ENCODE results near the gene ST7.

Gene ST7

GRCh38 chr7:117014673-117015133 is 61.4 kb downstream of the ST7 start:
- H3K9ac ChIP-seq = no peak overlapping the region

GRCh38 chr7:117015258-117016184 is 62.2 kb downstream of the ST7 start:
- Histone ChIP-seq H3K9me3 (replicated peaks in 1 of 11) (no peaks in the 10 kb centered on the region), H3K4me3 (no peak overlapping the region), H3K36me3 (no peaks in the 10 kb centered on the region), H3K4me2 (peak overlapping the region in 2 of 11 experiments; percentile 18 to 44; a peak in 3 of 22 replicates), H4K20me1 (peaks cover under 1 to 21% (median 13%) of the 10 kb centered on the region in 11 experiments; a peak in 14 of 22 replicates), H3K4me1 (peaks cover 7 to 29% (median 11%) of the 10 kb centered on the region in 10 experiments; a peak in 17 of 20 replicates), H3K27ac (no peak overlapping the region), H3K9ac (no peak overlapping the region), H3K27me3 (peaks cover 0 to 16% (median 0%) of the 10 kb centered on the region in 11 experiments; a peak in 6 of 22 replicates)
- no peak for TF ChIP-seq Cebpa-rat (IDR thresholded peaks at IDR 0.05)

More at GRCh38 chr7:117014673-117015133, 61.4 kb downstream of the ST7 start:
- H3K27ac ChIP-seq = no peak overlapping the region
- no peaks in the 10 kb centered on the region for H3K36me3 ChIP-seq
- peak overlapping the region in 2 of 11 experiments; percentile 18 to 44; a peak in 3 of 22 replicates for H3K4me2 ChIP-seq
- no peak for TF ChIP-seq Cebpa-rat (IDR thresholded peaks at IDR 0.05)
- H4K20me1 ChIP-seq = peaks cover 8 to 26% (median 20%) of the 10 kb centered on the region in 11 experiments; a peak in 17 of 22 replicates
- peaks cover 13 to 37% (median 18%) of the 10 kb centered on the region in 10 experiments for H3K4me1 ChIP-seq
- no peaks in the 10 kb centered on the region for H3K9me3 ChIP-seq (replicated peaks in 1 of 11)
- H3K27me3 ChIP-seq = peaks cover 0 to 24% (median 0%) of the 10 kb centered on the region in 11 experiments; a peak in 6 of 22 replicates
- H3K4me3 ChIP-seq = no peak overlapping the region

- Histone ChIP-seq H4K20me1 (peaks cover 0 to 7% (median 0%) of the 10 kb centered on the region in 11 experiments; a peak in 6 of 22 replicates), H3K9me3 (replicated peaks in 1 of 11) (no peaks in the 10 kb centered on the region), H3K9ac (no peak overlapping the region), H3K4me2 (no peak overlapping the region), H3K36me3 (no peaks in the 10 kb centered on the region), H3K27ac (no peak overlapping the region), H3K4me3 (no peak overlapping the region), H3K4me1 (peaks cover 0 to 14% (median 0%) of the 10 kb centered on the region in 10 experiments; a peak in 5 of 20 replicates), H3K27me3 (peaks cover 0 to under 1% (median 0%) of the 10 kb centered on the region in 11 experiments; a peak in 1 of 22 replicates)
- TF ChIP-seq Cebpa-rat (IDR thresholded peaks at IDR 0.05) = no peak
These were observed 63.7 kb downstream of the ST7 start for GRCh38 chr7:117017017-117017451.

GRCh38 chr7:117017702-117018266 is 64.5 kb downstream of the ST7 start:
- Histone ChIP-seq H3K4me3 (no peak overlapping the region), H3K4me2 (no peak overlapping the region), H3K36me3 (no peaks in the 10 kb centered on the region), H3K9me3 (replicated peaks in 1 of 11) (no peaks in the 10 kb centered on the region), H3K9ac (no peak overlapping the region), H3K4me1 (peaks cover 0 to 11% (median 0%) of the 10 kb centered on the region in 10 experiments; a peak in 4 of 20 replicates), H4K20me1 (peaks cover 0 to 7% (median 0%) of the 10 kb centered on the region in 11 experiments; a peak in 4 of 22 replicates), H3K27ac (no peak overlapping the region), H3K27me3 (no peaks in the 10 kb centered on the region)
- TF ChIP-seq Cebpa-rat (IDR thresholded peaks at IDR 0.05) = no peak

- H3K4me1 ChIP-seq = peaks cover 0 to 11% (median 2%) of the 10 kb centered on the region in 10 experiments; a peak in 7 of 20 replicates
- H3K4me2 ChIP-seq = no peak overlapping the region
- TF ChIP-seq Cebpa-rat (IDR thresholded peaks at IDR 0.05) = no peak
- no peak overlapping the region for H3K27ac ChIP-seq
- H3K36me3 ChIP-seq = no peaks in the 10 kb centered on the region
- no peak overlapping the region for H3K4me3 ChIP-seq
- H3K27me3 ChIP-seq = no peaks in the 10 kb centered on the region
- H3K9ac ChIP-seq = no peak overlapping the region
- H4K20me1 ChIP-seq = peaks cover 0 to 7% (median 0%) of the 10 kb centered on the region in 11 experiments; a peak in 3 of 22 replicates
- H3K9me3 ChIP-seq (replicated peaks in 1 of 11) = no peaks in the 10 kb centered on the region
These were observed 65.4 kb downstream of the ST7 start for GRCh38 chr7:117018713-117019112.

- no peak for TF ChIP-seq Cebpa-rat (IDR thresholded peaks at IDR 0.05)
- peaks cover 0 to 9% (median 2%) of the 10 kb centered on the region in 10 experiments; a peak in 7 of 20 replicates for H3K4me1 ChIP-seq
- H3K9me3 ChIP-seq (replicated peaks in 1 of 11) = no peaks in the 10 kb centered on the region
- peaks cover 0 to 7% (median 0%) of the 10 kb centered on the region in 11 experiments; a peak in 3 of 22 replicates for H4K20me1 ChIP-seq
- no peak overlapping the region for H3K27ac ChIP-seq
- H3K36me3 ChIP-seq = no peaks in the 10 kb centered on the region
- no peak overlapping the region for H3K9ac ChIP-seq
- no peak overlapping the region for H3K4me3 ChIP-seq
- H3K27me3 ChIP-seq = no peaks in the 10 kb centered on the region
- no peak overlapping the region for H3K4me2 ChIP-seq
These were observed 66.0 kb downstream of the ST7 start for GRCh38 chr7:117019287-117019686.

GRCh38 chr7:117019786-117020590 is 66.7 kb downstream of the ST7 start:
- Histone ChIP-seq H3K36me3 (no peaks in the 10 kb centered on the region), H3K9me3 (replicated peaks in 1 of 11) (no peaks in the 10 kb centered on the region), H4K20me1 (peaks cover 0 to 7% (median 0%) of the 10 kb centered on the region in 11 experiments; a peak in 3 of 22 replicates), H3K27ac (no peak overlapping the region), H3K9ac (no peak overlapping the region), H3K4me2 (no peak overlapping the region), H3K4me1 (peaks cover 0 to 7% (median 1%) of the 10 kb centered on the region in 10 experiments; a peak in 5 of 20 replicates), H3K27me3 (no peaks in the 10 kb centered on the region), H3K4me3 (no peak overlapping the region)
- no peak for TF ChIP-seq Cebpa-rat (IDR thresholded peaks at IDR 0.05)

GRCh38 chr7:117020591-117020973 is 67.3 kb downstream of the ST7 start:
- TF ChIP-seq Cebpa-rat (IDR thresholded peaks at IDR 0.05) = no peak
- Histone ChIP-seq H3K9ac (no peak overlapping the region), H3K27ac (no peak overlapping the region)

More at GRCh38 chr7:117020591-117020973, 67.3 kb downstream of the ST7 start:
- peaks cover 0 to 7% (median 0%) of the 10 kb centered on the region in 10 experiments; a peak in 3 of 20 replicates for H3K4me1 ChIP-seq
- no peak overlapping the region for H3K4me3 ChIP-seq
- no peaks in the 10 kb centered on the region for H3K27me3 ChIP-seq
- peaks cover 0 to 7% (median 0%) of the 10 kb centered on the region in 11 experiments; a peak in 3 of 22 replicates for H4K20me1 ChIP-seq
- no peak overlapping the region for H3K4me2 ChIP-seq
- H3K9me3 ChIP-seq (replicated peaks in 1 of 11) = no peaks in the 10 kb centered on the region
- no peaks in the 10 kb centered on the region for H3K36me3 ChIP-seq
